Measurements from ENCODE around the gene TTC19. TPM values are rescaled to one million over a fixed set of nuclear protein-coding genes. Genes with fewer than 3 reads are reported as not detected.

The TTC19 gene, protein sequence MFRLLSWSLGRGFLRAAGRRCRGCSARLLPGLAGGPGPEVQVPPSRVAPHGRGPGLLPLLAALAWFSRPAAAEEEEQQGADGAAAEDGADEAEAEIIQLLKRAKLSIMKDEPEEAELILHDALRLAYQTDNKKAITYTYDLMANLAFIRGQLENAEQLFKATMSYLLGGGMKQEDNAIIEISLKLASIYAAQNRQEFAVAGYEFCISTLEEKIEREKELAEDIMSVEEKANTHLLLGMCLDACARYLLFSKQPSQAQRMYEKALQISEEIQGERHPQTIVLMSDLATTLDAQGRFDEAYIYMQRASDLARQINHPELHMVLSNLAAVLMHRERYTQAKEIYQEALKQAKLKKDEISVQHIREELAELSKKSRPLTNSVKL
- polyA plus RNA-seq (2013, experiment 1 of 2; ENCODE audit: insufficient read length): 17.7 TPM
- polyA plus RNA-seq (2013, experiment 2 of 2; ENCODE audit: insufficient read length): 11.5 TPM

GRCh38 chr17:15999141-15999973 is at the start of gene TTC19, which contains the start of gene ZSWIM7:
Gene TTC19, plus strand, starts transcription at chr17:15999824. Its CDS starts 25 bp downstream, at chr17:15999849.
Gene ZSWIM7, minus strand, starts transcription at chr17:15999704. Its CDS starts 110 bp downstream, at chr17:15999594.
- DNase-seq: peak; percentile 92

DNA sequence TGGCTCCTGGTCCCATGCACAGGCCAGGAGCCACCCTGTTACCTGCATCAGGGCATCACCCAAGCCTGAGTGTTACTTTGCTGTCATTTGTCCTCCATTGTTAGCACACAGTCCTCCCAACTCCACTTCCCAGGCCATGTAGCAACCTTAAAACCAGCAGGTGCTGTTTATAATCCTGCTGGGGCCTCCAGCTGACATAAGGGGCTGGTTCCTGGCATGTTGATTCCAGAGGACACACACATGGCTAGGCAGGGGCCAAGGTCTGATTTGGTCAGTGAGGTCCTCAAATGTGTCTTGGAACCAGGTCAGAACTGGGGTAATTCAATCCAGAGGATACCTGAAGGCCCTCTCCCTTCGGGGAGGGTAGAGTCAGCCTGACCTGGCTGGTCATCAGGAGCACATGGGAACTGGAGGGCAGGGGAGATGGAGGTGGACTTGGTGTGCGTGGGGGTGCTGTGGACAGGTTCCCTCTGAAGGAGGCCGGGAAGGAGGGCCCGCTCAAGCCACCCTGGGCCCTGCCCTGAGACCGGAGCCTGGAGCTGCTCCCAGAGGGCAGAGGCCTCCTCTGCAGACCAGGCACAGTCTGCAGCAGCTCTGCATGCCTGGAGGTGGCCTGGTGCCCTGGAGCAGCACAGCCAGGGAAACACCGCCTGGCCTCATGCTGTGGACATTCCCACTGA is 48.1 kb upstream of the TTC19 start:
- no peak for DNase-seq

DNA sequence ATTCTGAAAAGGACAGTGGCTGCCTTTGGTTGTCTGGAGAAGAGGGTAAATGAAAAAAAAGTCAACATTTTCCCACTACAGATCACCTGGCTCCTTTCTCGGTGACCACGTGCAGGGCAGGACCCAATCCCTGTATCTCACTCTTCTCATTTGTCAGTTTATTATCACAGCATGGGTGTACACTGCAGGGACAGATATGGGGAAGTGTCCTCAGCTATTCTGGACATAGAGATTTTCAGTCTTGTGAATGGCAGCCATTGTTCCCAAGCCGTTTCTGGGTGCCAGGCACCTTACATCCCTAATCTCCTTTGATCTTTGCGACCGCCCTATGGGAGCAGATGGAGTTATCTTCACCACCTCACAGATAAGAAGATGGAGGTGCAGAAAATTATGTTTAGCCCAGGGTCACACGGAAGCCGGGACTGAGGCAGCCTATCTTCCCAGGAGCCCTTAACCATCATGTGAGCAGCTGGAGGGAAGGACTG is 47.5 kb upstream of the TTC19 start:
- no peak for DNase-seq

DNA sequence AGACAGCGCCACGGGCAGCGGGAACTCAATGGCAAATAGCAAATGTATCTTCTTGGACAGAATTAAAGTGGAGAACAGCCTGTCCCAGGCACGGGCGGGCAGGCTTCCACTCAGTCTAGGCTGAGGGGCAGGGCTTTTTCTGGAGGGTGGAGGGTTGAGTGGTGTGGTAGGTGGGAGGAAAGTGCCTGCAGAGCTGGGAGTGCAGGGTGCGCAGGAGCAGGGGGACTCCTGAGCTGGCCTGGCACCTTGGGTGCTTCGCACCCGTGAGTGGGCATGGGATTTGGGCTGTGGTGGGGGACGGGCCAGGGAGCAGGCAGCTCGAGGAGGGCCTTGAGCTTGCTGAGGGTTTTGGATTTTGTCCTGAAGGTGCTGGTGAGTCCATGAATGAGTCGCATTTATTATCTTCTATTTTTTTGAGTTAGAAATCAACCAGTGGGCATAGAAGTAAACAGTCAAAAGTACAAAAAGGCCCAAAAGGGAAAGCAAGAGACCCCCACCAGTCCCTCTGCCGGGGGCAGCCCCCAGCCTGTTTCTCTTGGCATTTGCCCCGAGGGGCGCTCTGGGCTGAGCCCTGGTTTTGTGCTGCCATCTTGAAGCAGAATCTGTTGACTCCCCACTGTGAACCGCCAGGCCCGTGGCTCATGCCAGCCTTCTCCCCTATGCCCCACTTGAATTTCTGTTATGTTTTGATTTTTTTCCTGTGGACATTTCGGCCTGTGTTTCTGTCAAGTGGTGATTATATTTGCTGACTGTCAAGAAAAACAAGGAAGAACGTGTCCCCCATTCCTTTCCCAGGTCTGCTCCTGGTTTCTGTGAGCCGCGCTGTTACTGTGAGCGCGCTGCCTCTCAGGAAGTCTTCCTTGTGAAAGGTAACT is 46.5 kb upstream of the TTC19 start:
- no peak for DNase-seq

DNA sequence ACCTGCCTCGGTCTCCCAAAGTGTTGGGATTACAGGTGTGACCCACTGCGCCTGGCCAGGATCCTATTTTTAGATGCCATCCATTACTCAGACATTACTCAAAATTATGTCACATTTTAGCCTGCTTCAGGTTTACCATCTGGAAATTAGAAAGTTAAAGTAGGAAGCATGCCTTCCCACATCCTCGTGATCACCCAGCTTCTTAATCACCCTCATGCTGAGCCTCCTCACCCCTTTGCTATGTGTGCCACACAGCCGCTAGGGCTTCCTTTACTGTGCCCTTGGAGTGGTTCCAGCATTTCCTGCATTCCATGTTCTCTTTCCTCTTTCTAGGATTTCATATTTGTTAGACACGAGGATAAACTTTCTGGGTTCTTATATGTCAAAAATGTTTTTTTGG is 45.4 kb upstream of the TTC19 start:
- peak; percentile 94 for DNase-seq

DNA sequence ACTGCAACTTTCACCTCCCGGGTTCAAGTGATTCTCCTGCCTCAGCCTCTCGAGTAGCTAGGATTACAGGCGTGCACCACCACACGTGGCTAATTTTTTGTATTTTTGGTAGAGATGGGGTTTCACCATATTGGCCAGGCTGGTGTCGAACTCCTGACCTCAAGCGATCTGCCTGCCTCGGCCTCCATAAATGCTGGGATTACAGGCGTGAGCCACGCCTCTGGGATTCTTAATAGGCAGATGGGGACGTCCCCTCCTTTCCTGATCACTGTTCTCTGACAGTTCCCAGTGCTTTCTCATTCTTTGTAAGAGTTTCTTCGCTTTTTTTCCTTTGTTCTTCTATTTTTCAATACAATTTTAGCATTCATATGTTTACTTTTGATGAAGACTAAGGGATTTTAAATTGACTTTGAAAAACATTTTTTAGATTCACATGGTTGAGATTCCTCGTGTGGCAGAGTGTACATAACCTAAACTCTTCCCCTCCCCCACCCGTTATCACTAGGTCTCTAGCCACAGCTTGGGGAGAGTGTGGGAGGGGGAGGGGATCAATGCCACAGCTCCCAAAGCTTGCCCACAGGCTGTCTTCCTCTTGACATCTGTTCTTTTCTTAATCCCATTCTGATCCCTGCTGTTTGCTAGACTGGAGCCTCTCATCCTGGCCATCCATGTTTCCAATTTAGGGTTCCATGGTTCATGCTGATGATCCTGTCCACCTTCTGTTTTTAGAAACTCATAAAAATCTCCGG is 43.7 kb upstream of the TTC19 start:
- peak; percentile 27 for DNase-seq

DNA sequence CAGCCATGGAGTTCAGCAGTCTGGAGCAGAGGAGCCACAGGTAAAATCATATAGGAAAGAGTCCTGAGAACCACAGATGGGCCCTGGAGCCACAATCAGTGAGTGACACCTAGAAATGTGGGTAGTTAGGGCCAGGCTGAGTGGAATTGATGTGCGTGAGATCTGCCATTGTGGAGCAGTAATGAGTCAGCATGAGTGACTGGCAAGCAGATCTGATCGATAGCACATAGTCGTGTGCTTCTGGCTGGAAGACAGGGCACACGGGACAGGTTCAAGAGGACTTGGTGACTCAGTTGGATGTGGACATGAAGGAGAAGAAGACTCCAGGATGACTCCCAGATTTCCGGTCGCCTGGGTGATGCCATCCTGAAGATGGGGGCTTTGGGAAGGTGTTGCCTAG is 42.4 kb upstream of the TTC19 start:
- no peak for DNase-seq

DNA sequence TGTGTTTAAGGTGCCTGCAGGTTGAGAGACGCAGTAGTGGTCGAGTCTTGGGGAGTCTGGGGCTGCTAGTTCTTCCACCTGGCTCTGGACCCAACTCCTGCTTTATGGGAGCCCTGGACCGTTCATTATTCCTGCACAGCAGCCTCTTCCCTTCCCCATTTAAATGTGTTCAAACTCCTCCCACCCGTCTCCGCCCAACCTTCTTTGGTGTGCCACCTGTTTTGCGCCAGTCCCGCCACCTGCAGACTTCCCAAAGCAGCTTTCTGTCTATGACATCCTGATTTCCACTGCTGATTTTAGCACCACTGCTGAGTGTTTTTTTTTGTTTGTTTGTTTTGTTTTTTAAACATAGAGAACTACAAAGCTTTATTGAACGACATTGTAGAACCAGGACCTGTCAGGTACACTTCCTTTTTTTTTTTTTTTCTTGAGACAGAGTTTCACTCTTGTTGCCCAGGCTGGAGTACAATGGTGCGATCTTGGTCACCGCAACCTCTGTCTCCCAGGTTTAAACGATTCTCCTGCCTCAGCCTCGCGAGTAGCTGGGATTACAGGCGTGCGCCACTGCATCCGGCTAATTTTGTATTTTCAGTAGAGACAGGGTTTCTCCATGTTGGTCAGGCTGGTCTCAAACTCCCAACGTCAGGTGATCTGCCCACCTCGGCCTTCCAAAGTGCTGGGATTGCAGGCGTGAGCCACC is 41.9 kb upstream of the TTC19 start:
- no peak for DNase-seq

GRCh38 chr17:15958484-15958854 is 41.2 kb upstream of the TTC19 start:
- no peak for DNase-seq

GRCh38 chr17:15963670-15964110 is 35.9 kb upstream of the TTC19 start:
- peak; percentile 37 for DNase-seq

- no peak for DNase-seq
Measured at GRCh38 chr17:15965528-15965927, 34.1 kb upstream of the TTC19 start.

- peak; percentile 63 for DNase-seq
Measured at GRCh38 chr17:15966183-15966878, 33.3 kb upstream of the TTC19 start.

- no peak for DNase-seq
Measured at GRCh38 chr17:15966879-15967248, 32.8 kb upstream of the TTC19 start.

GRCh38 chr17:15967706-15968399 is 31.8 kb upstream of the TTC19 start:
- DNase-seq: no peak

DNA sequence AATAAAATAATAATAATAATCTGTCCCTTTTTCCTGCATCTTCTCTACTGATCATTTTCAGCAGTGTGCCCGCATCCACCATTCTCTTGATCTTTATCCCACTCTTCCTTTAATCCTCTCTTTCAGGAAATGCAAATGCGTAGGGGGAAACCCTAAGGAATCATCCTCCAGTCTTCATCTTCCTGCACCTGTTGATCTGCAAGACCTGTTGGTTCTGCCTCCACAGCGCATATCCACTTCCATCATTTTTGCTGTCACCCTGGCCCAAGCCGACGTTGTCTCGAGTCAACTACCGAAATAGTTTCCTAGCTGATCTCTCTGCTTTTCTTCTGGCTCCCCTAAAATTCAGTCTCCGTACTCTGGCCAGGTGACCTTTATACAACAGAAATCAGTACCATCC is 30.2 kb upstream of the TTC19 start:
- DNase-seq: no peak

- DNase-seq: no peak
Measured at GRCh38 chr17:15970500-15970899, 29.1 kb upstream of the TTC19 start.

DNA sequence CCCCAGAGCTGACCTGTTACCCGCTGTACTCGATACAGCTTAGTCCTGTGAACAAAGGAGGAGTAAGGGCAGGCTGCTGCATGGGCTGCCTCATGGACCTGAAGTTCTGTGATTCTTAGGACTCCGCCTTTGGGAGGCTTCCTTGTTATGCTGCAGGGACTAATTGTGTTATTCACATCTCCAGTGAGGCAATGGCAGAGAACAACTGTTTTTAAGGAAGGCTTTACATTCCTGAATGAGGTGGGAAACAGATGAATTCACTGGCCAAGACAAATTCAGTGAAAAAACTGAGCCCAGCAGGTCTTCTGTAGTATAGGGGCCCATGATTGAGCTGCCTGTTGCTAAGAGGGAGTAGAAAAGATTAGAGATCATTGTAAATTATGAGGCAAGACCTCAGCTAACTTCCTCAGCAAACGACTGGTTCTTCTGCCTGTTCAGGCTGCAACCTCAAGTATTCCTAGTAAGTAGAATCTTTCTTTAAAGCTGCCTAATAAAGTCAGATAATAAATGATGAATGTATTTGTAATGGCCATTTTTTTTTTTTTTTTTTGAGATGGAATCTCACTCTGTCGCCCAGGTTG is 28.4 kb upstream of the TTC19 start:
- DNase-seq: no peak

DNA sequence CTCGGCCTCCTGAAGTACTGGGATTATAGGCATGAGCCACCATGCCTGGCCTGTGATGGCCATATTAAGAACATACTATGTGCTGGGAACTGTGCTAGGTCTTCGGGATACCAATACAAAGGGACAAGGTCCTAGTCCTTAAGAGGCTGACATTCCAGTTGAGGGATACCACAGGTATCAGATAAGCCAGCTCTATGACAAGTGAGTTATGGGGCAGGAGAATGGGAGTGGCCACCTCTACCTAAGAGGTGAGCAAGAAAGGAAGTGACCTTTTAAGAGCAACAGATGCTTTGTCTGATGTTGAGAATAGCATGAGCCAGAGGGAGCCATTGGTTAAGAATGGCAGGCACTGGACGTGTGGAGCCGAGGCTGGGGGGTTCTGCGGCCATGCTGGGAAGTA is 27.7 kb upstream of the TTC19 start:
- no peak for DNase-seq

DNA sequence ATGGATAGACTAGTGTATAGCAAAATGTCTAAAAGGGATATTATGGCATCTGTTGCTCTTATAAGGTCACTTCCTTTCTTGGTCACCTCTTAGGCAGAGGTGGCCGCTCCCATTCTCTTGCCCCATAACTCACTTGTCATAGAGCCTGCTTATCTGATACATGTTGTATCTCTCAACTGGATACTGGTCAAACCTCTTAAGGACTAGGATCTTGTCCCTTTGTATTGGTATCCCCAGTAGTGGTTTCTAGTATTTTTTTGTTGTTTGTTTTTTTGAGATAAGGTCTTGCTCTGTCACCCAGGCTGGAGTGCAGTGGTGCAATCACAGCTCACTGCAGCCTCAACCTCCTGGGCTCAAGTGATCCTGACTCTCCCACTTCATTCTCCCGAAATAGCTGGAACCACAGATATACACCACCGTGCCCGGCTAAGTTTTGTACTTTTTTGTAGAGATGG is 27.1 kb upstream of the TTC19 start:
- DNase-seq: no peak

All from fibroblast of skin of back (primary cell).